ENCODE results near the gene EIF1B.

EIF1B gene

GRCh38 chr3:40355410-40355809 is 45.9 kb downstream of the EIF1B start:
- no peak for DNase-seq

GRCh38 chr3:40358454-40358853 is 48.9 kb downstream of the EIF1B start:
- DNase-seq, result no peak
